SK-N-MC (cell line): Measurements from ENCODE around the gene POLR1H.
A peak's percentile ranks its signal among the peaks of the same experiment; 100 is the strongest.

Experiments
- EZH2 ChIP-seq: fragments of 200-600 bp; sonication (generic); IDR thresholded peaks from one replicate; pipeline ENCODE4 v1.6.1; 2017; ENCODE audit warnings: antibody characterized with exemption
- POLR2AphosphoS5 ChIP-seq: IDR thresholded peaks from 2 replicates; pipeline ENCODE4 v1.6.1; 2012; ENCODE audit warnings: mild to moderate bottlenecking, low read depth, low read length, borderline replicate concordance

- TF ChIP-seq POLR2AphosphoS5 (no peak), EZH2 (peak; percentile 36)
Measured at GRCh38 chr6:30074331-30075093, 13.4 kb downstream of the POLR1H start.
